ENCODE results near the gene AUTS2. TPM values are rescaled to one million over a fixed set of nuclear protein-coding genes. Genes with fewer than 3 reads are reported as not detected.

AUTS2 gene
- total RNA-seq, 1 donor from 2014 or later = 40.0 TPM

- peak; percentile 75 for DNase-seq
These were observed 58.6 kb downstream of the AUTS2 start for GRCh38 chr7:69656890-69657289.

DNA sequence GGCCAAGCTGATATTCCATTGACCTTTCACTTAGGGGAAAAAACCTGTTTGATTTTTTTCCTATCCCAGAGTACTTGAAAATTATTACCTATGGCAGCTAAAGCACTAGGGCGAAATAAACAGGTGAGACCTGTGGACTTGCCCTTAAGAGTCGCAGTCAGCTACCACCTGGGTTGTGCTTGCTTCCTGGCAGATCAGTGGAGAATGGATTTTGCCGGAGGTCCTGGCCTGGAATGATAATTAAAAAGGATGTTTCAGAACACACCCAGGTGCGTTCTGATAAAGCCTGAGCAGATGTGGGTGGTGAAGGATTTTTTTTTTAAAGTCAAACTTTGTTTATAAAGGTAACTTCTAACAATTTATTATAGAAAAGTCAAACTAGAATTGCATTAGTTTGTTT lies 59.1 kb downstream of the AUTS2 start:
- no peak for DNase-seq

GRCh38 chr7:69657985-69658384 lies 59.7 kb downstream of the AUTS2 start:
- no peak for DNase-seq

GRCh38 chr7:69659983-69660382 lies 61.7 kb downstream of the AUTS2 start:
- no peak for DNase-seq

GRCh38 chr7:69661342-69661741 lies 63.1 kb downstream of the AUTS2 start:
- no peak for DNase-seq

GRCh38 chr7:69663911-69664832 lies 65.9 kb downstream of the AUTS2 start:
- DNase-seq = no peak

- DNase-seq = no peak
These were observed 67.1 kb downstream of the AUTS2 start for GRCh38 chr7:69665369-69665768.

DNA sequence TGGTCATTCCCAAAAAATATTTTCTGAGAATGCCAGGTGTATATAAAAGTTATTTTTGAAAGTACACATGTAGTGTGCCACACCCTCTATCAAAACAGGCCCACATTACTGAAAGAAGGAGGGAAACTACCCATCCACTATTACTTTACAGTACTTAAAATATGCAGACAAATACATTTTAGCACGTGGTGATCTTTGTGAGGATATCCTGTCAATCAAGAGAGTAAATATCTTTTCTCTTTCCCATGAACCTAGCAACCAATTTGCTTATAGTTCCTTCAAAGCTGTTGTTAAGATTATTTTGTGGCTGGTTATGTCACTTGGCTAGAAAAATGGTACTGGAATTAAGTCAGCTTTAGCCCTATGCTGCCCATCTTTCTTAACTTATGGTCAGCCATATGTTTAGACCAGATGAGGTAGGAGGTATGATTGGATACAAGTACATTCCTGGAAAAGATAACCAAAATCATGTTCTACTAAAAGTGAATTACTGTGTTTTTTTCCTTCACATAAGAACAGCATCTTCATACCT lies 70.1 kb downstream of the AUTS2 start:
- no peak for DNase-seq

GRCh38 chr7:69670701-69671100 lies 72.4 kb downstream of the AUTS2 start:
- no peak for DNase-seq

DNA sequence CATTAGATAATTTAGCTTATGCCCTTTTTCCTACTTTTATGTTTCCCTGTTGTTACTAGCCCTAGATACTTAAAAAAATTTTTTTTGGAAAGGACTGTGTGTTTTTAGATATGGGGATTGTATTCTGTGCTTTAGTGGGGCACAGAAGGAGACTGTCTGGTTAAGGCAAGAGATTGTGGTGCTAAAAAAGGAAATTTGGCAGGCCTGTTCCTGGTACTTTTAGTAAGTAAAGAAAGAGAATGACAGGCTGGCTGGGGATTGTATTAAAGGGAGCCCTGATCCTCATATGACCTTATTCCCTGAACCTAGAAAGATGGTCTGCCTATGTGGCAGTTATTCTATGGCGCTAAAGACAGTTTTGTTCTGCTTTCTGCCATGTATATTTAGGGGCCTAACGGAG lies 74.8 kb downstream of the AUTS2 start:
- no peak for DNase-seq

- DNase-seq = peak; percentile 48
These were observed 76.5 kb downstream of the AUTS2 start for GRCh38 chr7:69674701-69675182.

DNA sequence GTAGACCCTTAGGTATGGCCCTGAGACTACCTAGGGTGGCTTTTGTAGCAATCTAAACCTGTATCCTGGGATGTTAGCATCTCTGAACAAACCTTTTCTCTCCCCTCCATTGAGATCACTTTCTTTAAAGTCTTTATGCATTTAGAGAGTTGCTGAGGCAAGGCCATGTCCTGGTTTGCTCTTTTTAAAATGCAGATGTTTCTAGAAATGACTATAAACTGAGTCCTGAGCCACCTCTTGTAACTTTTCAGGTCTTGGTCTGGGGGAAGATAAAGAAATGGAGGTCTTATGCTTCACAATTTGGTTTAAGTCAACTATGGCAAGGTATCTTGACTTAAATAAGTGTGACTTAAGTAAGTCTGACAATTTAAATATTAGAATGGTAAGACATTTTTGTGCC lies 78.0 kb downstream of the AUTS2 start:
- no peak for DNase-seq

DNA sequence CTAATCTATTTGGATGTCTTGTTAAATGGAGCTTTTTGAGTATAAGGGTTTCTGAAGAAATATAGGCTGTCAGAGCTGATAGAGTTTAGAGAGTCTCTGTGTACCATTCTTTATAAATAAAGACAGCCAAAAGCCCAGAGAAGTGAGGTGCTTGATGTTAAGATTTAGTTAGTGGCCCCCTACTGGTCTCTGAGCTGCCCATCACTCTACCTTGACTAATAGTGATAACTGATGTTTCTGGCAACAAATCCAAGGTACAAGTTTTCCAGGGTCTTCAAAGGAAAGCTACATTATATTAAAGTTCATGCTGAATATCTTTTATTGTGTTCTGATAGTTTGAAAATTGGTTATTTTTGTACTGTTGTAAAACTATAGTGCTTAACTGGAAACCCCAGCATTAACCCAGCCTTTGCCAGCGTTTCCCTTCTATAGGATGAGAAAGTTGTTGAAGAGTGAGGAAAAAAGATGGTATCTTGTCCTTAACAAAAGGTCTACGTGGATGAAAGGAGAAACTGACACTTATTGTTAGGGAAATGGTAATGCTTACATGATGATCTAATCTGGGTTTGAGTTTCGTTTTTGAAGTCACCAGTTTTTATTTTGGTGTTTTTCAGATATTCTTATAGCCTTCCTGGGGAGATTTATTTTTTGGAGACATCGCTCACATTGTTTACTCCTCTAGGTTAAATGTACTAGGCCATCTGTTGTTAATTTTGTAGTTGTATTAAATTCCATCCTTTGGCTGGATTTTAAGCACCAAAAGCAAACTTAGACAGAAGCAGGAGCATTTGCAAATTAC lies 79.0 kb downstream of the AUTS2 start:
- DNase-seq = peak; percentile 63

GRCh38 chr7:69677881-69678493 lies 79.7 kb downstream of the AUTS2 start:
- DNase-seq = peak; percentile 56

DNA sequence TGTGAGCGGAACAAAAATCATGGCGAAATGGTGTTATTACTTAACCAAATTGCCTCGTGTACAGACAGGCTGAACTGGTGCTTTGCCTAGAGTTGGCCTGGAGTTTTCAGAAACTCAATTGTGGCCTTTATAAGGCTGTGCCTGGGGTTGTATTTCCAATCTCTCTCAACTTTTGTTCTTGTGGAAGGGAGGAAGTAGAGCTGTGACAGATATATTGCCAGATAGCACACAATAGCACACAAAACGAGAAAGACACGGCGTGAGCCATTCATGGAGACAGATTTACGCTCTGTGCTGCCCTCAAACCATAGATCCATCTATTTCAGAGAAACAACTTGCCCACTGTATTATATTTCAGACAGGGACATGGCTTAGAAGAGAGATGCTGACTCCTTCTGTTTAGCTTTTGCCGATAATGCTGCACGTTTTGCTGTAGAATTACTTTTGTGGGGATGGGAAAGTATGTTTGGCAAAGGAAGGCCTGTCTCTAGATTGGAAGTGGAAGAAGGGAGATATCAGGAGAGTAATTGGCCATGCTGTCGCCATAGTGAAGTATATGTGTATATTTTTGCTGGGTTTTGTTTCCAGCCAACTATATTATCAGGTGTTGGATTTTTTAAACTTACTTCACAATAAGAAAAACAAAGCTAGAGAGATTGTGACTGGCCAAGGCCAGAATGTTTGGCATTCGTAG lies 80.4 kb downstream of the AUTS2 start:
- DNase-seq = no peak

DNA sequence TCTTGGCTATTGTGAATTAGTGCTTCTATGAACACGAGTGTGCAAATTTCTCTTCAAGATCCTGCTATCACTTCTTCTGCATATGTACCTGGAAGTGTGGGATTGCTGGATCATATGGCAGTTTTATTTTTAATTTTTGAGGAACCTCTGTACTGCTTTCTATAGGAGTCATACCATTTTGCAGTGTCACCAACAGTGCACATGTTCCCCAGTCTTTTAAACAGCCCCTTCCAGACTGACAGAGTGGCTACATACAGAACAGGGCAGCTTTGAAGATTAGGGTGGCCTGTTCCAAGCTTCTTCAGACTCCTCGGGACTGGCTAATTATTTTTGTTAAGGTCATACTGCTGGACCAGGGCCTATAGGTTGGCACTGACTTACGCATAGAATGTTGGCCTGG lies 82.9 kb downstream of the AUTS2 start:
- no peak for DNase-seq

- DNase-seq = no peak
These were observed 84.2 kb downstream of the AUTS2 start for GRCh38 chr7:69682518-69682917.

- no peak for DNase-seq
These were observed 84.7 kb downstream of the AUTS2 start for GRCh38 chr7:69683002-69683401.

- no peak for DNase-seq
These were observed 86.4 kb downstream of the AUTS2 start for GRCh38 chr7:69684369-69685292.

GRCh38 chr7:69685293-69685631 lies 87.0 kb downstream of the AUTS2 start:
- no peak for DNase-seq

DNA sequence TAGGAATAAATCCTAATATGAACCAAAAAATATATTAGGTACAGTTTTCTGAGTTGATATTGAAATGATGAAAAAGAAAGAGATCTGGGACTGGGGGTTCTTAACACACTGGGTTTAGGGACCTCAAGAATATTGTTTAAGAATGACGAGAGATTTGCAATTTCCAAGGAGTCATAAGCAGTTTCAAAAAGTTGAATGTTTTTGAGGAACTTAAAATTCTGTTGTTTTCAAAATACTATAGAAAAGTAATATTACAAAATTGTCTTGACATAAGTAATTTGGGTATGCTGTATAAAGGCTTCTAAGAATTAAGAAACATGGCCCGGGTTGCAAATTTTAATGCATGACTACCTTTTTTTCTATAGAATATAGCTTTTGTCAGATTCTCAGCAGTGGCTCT lies 88.1 kb downstream of the AUTS2 start:
- no peak for DNase-seq

Data from tongue (tissue), 2 donors.